OCI-LY7 (cell line): Measurements from ENCODE around the gene GALNTL6. TPM values are rescaled to one million over a fixed set of nuclear protein-coding genes. Genes with fewer than 3 reads are reported as not detected.

Experiments
- BruUV-seq: library from RNA; stranded (reverse); fragments of 400-500 nt; replicated peaks from 2 replicates; lab custom pipeline; 2021; lab: Mats Ljungman, UMichigan
- CTCF ChIA-PET: fragments of 300-600 bp; sonication (Branson Sonifier 250); formaldehyde crosslinking; loops from one replicate; lab custom pipeline; 2022; ENCODE audit warnings: antibody characterized with exemption; ENCODE audit not compliant: unreplicated experiment; lab: Charles Lee
- POLR2A ChIA-PET: fragments of 300-600 bp; sonication (Branson Sonifier 250); formaldehyde crosslinking; loops from one replicate; lab custom pipeline; 2022; ENCODE audit warnings: antibody characterized with exemption; lab: Charles Lee
- DNase-seq: peaks from one replicate; pipeline ENCODE4 v3.0.0-alpha.2; 2015; ENCODE audit warnings: low spot score
- H2AFZ ChIP-seq: fragments of 200-600 bp; sonication (generic), shearing (Covaris generic); 2 replicates; pipeline ENCODE4 v1.6.1; 2014; ENCODE audit warnings: mild to moderate bottlenecking, antibody characterized with exemption, low read length, moderate library complexity
- H3K27ac ChIP-seq: fragments of 200-600 bp; sonication (generic); 2 replicates; pipeline ENCODE4 v1.5.1; 2014; ENCODE audit warnings: mixed run types, low read depth, mild to moderate bottlenecking, moderate library complexity, low read length, inconsistent platforms; ENCODE audit not compliant: poor library complexity, severe bottlenecking
- H3K36me3 ChIP-seq: fragments of 200-600 bp; sonication (generic); 2 replicates; pipeline ENCODE4 v1.6.1; 2014; ENCODE audit warnings: mild to moderate bottlenecking, antibody characterized with exemption, low read length, moderate library complexity, mixed read lengths; ENCODE audit not compliant: insufficient read depth
- H3K4me1 ChIP-seq: fragments of 200-600 bp; sonication (generic); 2 replicates; pipeline ENCODE4 v1.5.1; 2014; ENCODE audit warnings: mild to moderate bottlenecking, low read length; ENCODE audit not compliant: insufficient read depth, poor library complexity, severe bottlenecking
- H3K4me2 ChIP-seq: fragments of 200-600 bp; sonication (generic); 2 replicates; pipeline ENCODE4 v1.6.1; 2014; ENCODE audit warnings: mild to moderate bottlenecking, low read length
- H3K4me3 ChIP-seq: fragments of 200-600 bp; sonication (generic); 2 replicates; pipeline ENCODE4 v1.5.1; 2014; ENCODE audit warnings: mild to moderate bottlenecking, low read depth, low read length; ENCODE audit not compliant: poor library complexity, severe bottlenecking
- H3K79me2 ChIP-seq: fragments of 200-600 bp; sonication (generic); 2 replicates; pipeline ENCODE4 v1.6.1; 2016; ENCODE audit warnings: low read depth, mild to moderate bottlenecking, low read length, moderate library complexity, mixed read lengths; ENCODE audit not compliant: insufficient read depth
- H3K9me2 ChIP-seq: fragments of 200-600 bp; sonication (generic); 2 replicates; pipeline ENCODE4 v1.6.1; 2016; ENCODE audit warnings: mild to moderate bottlenecking, low read length, mixed read lengths; ENCODE audit not compliant: insufficient read depth
- H3K9me3 ChIP-seq: fragments of 200-600 bp; sonication (generic); 2 replicates; pipeline ENCODE4 v1.6.1; 2014; ENCODE audit warnings: mild to moderate bottlenecking, mixed run types, low read length, mixed read lengths
- H4K20me1 ChIP-seq: fragments of 200-600 bp; sonication (generic); 2 replicates; pipeline ENCODE4 v1.6.1; 2014; ENCODE audit warnings: mild to moderate bottlenecking, antibody characterized with exemption, low read length, moderate library complexity, mixed read lengths; ENCODE audit not compliant: insufficient read depth
- CTCF ChIP-seq: fragments of 200-600 bp; sonication (generic); conservative IDR thresholded peaks from 2 replicates; pipeline ENCODE4 v1.5.1; 2014; ENCODE audit warnings: mild to moderate bottlenecking, antibody characterized with exemption, low read length, moderate library complexity, mixed read lengths
- EZH2phosphoT487 ChIP-seq: fragments of 200-600 bp; sonication (generic); IDR thresholded peaks from 2 replicates; pipeline ENCODE4 v1.6.1; 2018; ENCODE audit warnings: low read depth, borderline replicate concordance, mild to moderate bottlenecking, mixed run types, antibody characterized with exemption, low read length, moderate library complexity, mixed read lengths
- intact Hi-C: fragments of 100-400 bp; cut with micrococcal nuclease; formaldehyde crosslinking; loops from one replicate; pipeline ENCODE4 v1.10.0; 2022; ENCODE audit not compliant: unreplicated experiment
- total RNA-seq, 2 experiments: library from RNA; depleted of rRNA in 1 of 2; stranded (reverse); fragments of >200 nt in 1 of 2; shearing (Covaris generic) in 1 of 2; gene quantifications; 2 replicates each; pipeline ENCODE4 v1.2.3, GENCODE V29; 2014 to 2022

Gene GALNTL6
- total RNA-seq, 2 experiments from 2014 or later, result not detected

DNA sequence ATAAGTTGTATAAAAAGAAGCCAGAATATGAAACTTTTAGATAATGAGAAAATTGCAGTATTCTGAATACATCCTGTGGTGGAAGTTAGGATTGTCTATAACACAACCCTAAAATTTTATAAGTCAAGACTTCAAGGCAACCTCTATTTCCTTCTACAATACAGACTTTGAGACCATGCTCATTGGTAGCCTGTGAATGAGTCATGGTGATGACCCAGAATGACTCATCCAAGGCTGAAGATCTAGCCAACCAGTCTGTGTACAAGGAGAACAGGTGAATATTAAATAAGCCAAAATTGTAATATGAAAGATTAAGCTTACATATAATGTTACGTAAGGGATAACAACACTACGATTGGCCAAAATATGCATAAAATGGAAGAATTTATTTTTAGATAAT is 879.5 kb downstream of the GALNTL6 start:
- BruUV-seq, result no TSS peak
- ChIA-PET POLR2A (no interaction called here), CTCF (no interaction called here)
- intact Hi-C loops, result no loop called here
- no peaks in the 10 kb centered on the region for H4K20me1 ChIP-seq
- H2AFZ ChIP-seq, result no peak overlapping the region
- no peak overlapping the region for H3K4me2 ChIP-seq
- no peak for TF ChIP-seq EZH2phosphoT487
- TF ChIP-seq CTCF, result no peak
- no peak for DNase-seq
- H3K36me3 ChIP-seq, result no peaks in the 10 kb centered on the region
- no peaks in the 10 kb centered on the region for H3K9me2 ChIP-seq
- no peaks in the 10 kb centered on the region for H3K79me2 ChIP-seq
- H3K9me3 ChIP-seq, result peaks cover 4% of the 10 kb centered on the region; the same call in 1 of the 2 replicates
- no peak overlapping the region for H3K4me3 ChIP-seq
- H3K27ac ChIP-seq, result no peak overlapping the region
- H3K4me1 ChIP-seq, result no peaks in the 10 kb centered on the region

- TF ChIP-seq CTCF (no peak), EZH2phosphoT487 (no peak)
- intact Hi-C loops, result no loop called here
- DNase-seq, result no peak
- no peaks in the 10 kb centered on the region for H3K4me1 ChIP-seq
- H3K79me2 ChIP-seq, result no peaks in the 10 kb centered on the region
- no peaks in the 10 kb centered on the region for H3K36me3 ChIP-seq
- no peaks in the 10 kb centered on the region for H3K9me2 ChIP-seq
- no TSS peak for BruUV-seq
- H3K4me2 ChIP-seq, result no peak overlapping the region
- no peak overlapping the region for H3K4me3 ChIP-seq
- H2AFZ ChIP-seq, result no peak overlapping the region
- H3K27ac ChIP-seq, result no peak overlapping the region
- CTCF ChIA-PET, result no interaction called here
- no peaks in the 10 kb centered on the region for H4K20me1 ChIP-seq
- POLR2A ChIA-PET, result interaction anchor here (1.2 kb wide), 1 partner anchor 24 kb away, joined by 3 read pairs; no protein-coding TSS in a partner anchor
- H3K9me3 ChIP-seq, result no peaks in the 10 kb centered on the region
These were observed 885.1 kb downstream of the GALNTL6 start for GRCh38 chr4:172698256-172698655.

GRCh38 chr4:172705565-172705964 is 892.4 kb downstream of the GALNTL6 start:
- Histone ChIP-seq H4K20me1 (no peaks in the 10 kb centered on the region), H3K4me2 (no peak overlapping the region), H3K79me2 (no peaks in the 10 kb centered on the region), H3K9me3 (peaks cover 13% of the 10 kb centered on the region; the same call in 1 of the 2 replicates), H3K4me1 (no peaks in the 10 kb centered on the region), H2AFZ (no peak overlapping the region), H3K9me2 (no peaks in the 10 kb centered on the region), H3K36me3 (no peaks in the 10 kb centered on the region), H3K4me3 (no peak overlapping the region), H3K27ac (no peak overlapping the region)
- intact Hi-C loops, result no loop called here
- BruUV-seq, result no TSS peak
- POLR2A ChIA-PET, result interaction anchor here (0.6 kb wide), 1 partner anchor 568 kb away, joined by 3 read pairs; no protein-coding TSS in a partner anchor
- no peak for DNase-seq
- CTCF ChIA-PET, result no interaction called here
- no peak for TF ChIP-seq EZH2phosphoT487
- no peak for TF ChIP-seq CTCF
